Measurements from ENCODE around the gene DHRS13.

- TF ChIP-seq CTCF (IDR thresholded peaks at IDR 0.05; ENCODE audit: low read length) (no peak), EZH2 (IDR thresholded peaks at IDR 0.05; ENCODE audit: borderline replicate concordance, low read length) (no peak)
Measured at GRCh38 chr17:28854457-28855335, 48.2 kb downstream of the DHRS13 start, which contains the start of gene ERAL1.
